Measurements from ENCODE around the gene ZFP64. TPM values are rescaled to one million over a fixed set of nuclear protein-coding genes. Genes with fewer than 3 reads are reported as not detected.

The ZFP64 gene
- total and polyA plus RNA-seq, 2 donors (not counting 3 experiments of a cell fraction or from before 2014, with no cell fraction given) = 31.7 to 35.4 TPM

DNA sequence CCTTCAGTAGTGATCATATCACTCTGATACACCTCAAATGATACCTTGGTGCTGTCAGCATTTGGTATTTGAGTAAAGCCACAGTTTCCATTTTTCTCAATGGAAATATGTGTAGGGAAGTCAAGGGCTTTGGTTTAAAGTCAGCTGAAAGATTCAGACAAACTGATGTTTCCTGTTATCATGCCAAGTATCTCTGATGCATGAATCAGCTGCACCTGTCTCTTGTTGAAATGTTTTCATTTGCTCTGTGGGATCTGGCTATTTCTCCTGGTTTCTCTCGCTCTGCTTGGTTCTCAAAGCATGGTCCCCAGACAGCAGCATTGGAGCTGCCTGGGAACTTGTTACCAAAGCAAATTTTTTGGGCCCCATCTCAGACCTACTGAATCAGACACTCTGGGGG, 23.5 kb downstream of the ZFP64 start:
- no peaks in the 10 kb centered on the region for H4K20me1 ChIP-seq (replicated peaks; ENCODE audit: control insufficient read depth, extremely low read depth, insufficient read depth, low read length)
- BruUV-seq (replicated peaks) = no TSS peak
- no peaks in the 10 kb centered on the region for H3K79me2 ChIP-seq (ENCODE audit: control insufficient read depth, insufficient read depth, low read length)
- no peak overlapping the region for H2AFZ ChIP-seq (ENCODE audit: low read depth, low read length)
- H3K36me3 ChIP-seq (ENCODE audit: control insufficient read depth in 2 of 2, extremely low read depth in 1 of 2, insufficient read depth in 2 of 2, low read length in 2 of 2) = peaks cover 2 to 3% of the 10 kb centered on the region in 2 experiments
- no peak overlapping the region for H3K27ac ChIP-seq (ENCODE audit: insufficient read depth, low read depth, low read length)
- no peak overlapping the region for H3K9ac ChIP-seq (replicated peaks; ENCODE audit: extremely low read depth, insufficient read depth, low read length)
- H3K4me3 ChIP-seq (replicated peaks in 1 of 3; ENCODE audit: insufficient read depth in 1 of 3, low read depth in 1 of 3, low read length in 3 of 3) = no peak overlapping the region
- no peaks in the 10 kb centered on the region for H3K9me1 ChIP-seq (replicated peaks; ENCODE audit: control insufficient read depth, extremely low read depth, insufficient read depth, low read length)
- TF ChIP-seq POLR2AphosphoS5 (IDR thresholded peaks at IDR 0.05; ENCODE audit: insufficient read depth, low read depth, low read length) = no peak
- TF ChIP-seq POLR2A (IDR thresholded peaks at IDR 0.05; ENCODE audit: low read depth, low read length) = no peak
- TF ChIP-seq GATA2 (IDR thresholded peaks at IDR 0.05; ENCODE audit: insufficient read depth, insufficient read length, low read depth, low read length) = no peak
- TF ChIP-seq JUN (IDR thresholded peaks at IDR 0.05; ENCODE audit: borderline replicate concordance, insufficient read depth, insufficient read length, low read depth) = no peak
- TF ChIP-seq, protein P1, sequence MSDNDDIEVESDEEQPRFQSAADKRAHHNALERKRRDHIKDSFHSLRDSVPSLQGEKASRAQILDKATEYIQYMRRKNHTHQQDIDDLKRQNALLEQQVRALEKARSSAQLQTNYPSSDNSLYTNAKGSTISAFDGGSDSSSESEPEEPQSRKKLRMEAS (IDR thresholded peaks at IDR 0.05; ENCODE audit: insufficient read depth, insufficient read length) = no peak
- TF ChIP-seq, protein P2, sequence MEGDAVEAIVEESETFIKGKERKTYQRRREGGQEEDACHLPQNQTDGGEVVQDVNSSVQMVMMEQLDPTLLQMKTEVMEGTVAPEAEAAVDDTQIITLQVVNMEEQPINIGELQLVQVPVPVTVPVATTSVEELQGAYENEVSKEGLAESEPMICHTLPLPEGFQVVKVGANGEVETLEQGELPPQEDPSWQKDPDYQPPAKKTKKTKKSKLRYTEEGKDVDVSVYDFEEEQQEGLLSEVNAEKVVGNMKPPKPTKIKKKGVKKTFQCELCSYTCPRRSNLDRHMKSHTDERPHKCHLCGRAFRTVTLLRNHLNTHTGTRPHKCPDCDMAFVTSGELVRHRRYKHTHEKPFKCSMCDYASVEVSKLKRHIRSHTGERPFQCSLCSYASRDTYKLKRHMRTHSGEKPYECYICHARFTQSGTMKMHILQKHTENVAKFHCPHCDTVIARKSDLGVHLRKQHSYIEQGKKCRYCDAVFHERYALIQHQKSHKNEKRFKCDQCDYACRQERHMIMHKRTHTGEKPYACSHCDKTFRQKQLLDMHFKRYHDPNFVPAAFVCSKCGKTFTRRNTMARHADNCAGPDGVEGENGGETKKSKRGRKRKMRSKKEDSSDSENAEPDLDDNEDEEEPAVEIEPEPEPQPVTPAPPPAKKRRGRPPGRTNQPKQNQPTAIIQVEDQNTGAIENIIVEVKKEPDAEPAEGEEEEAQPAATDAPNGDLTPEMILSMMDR (IDR thresholded peaks at IDR 0.05; ENCODE audit: extremely low read depth in 1 of 2, insufficient read depth in 1 of 2, low read depth in 1 of 2, low read length in 2 of 2) = no peak
- TF ChIP-seq EZH2 (IDR thresholded peaks at IDR 0.05; ENCODE audit: borderline replicate concordance, low read depth, low read length, severe bottlenecking) = no peak
- TF ChIP-seq MYC (IDR thresholded peaks at IDR 0.05; ENCODE audit: low read depth, low read length) = no peak
- TF ChIP-seq FOS (IDR thresholded peaks at IDR 0.05; ENCODE audit: borderline replicate concordance, insufficient read depth, low read length) = no peak
- no peaks in the 10 kb centered on the region for H3K27me3 ChIP-seq (ENCODE audit: control insufficient read depth in 2 of 2, insufficient read depth in 2 of 2, low read length in 2 of 2)
- dilution Hi-C loops (cut with MboI; ENCODE audit: extremely low pct_ligation_motif_present, low sequenced_read_pairs) (no loop called here), intact Hi-C loops (cut with micrococcal nuclease) (no loop called here)
- ChIA-PET POLR2A (no interaction called here), CTCF (no interaction called here)
- DNase-seq (ENCODE audit: low read depth, low spot score) = no peak
- FAIRE-seq = no peak
- H3K4me2 ChIP-seq (ENCODE audit: insufficient read depth, low read length) = no peak overlapping the region
- H3K9me3 ChIP-seq (replicated peaks; ENCODE audit: control insufficient read depth, insufficient read depth, low read length) = no peaks in the 10 kb centered on the region
- no peaks in the 10 kb centered on the region for H3K4me1 ChIP-seq (ENCODE audit: control insufficient read depth, extremely low read depth, insufficient read depth, low read length)
